AG09309 (cell line): ENCODE measurements around the gene IL34.

Source experiments
- DNase-seq: peaks from one replicate; pipeline ENCODE4 v3.0.0-alpha.2; 2010; ENCODE audit warnings: low read depth
- H3K4me3 ChIP-seq: 2 replicates; pipeline ENCODE4 v1.5.1; 2011; ENCODE audit warnings: mild to moderate bottlenecking, low read depth, low read length, moderate library complexity; ENCODE audit not compliant: control insufficient read depth
- TF ChIP-seq, protein P1 (sequence below): IDR thresholded peaks from 2 replicates; pipeline ENCODE4 v1.5.1; 2011; ENCODE audit warnings: mild to moderate bottlenecking, low read depth, low read length, inconsistent platforms; ENCODE audit not compliant: insufficient read depth, control insufficient read depth; ENCODE audit errors: missing control alignments

Gene IL34

DNA sequence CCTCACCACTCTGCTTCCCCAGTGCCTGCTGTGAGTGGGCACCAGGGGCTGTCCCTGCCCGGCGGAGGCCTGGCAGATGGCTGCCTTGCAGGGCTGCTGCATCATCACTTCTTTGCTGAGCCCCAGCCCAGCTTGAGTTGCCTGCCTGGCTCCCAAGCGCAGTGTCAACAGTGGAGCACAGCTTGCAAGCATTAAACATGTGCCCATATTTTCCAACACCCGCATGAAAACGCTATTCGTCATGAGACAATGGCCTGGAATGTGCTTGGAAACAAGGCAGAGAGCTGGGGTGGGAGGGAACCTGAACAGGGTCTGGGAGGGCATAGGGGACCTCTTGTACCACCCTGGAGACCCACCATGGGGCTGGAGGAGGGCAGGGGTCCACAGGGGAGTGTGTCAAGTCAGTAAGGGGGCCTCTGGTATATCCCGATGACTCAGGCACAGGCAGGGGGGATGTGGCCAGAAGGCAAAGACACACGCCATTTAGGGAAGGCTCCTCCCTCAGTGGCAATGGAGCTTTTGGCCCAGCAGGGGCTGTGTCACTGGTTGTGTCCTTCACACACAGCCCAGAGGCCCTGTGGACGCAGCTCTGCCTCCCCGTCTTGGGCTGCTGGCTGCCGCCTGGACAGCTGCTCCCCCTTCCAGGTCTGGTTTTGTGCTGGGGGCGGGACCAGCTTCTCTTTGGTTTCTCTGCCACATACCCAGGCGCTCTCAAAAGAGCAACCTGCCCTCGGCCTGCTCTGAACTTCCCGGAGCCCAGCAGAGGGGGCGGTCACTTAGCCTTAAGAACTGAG is 56.9 kb downstream of the IL34 start:
- TF ChIP-seq, protein P1, sequence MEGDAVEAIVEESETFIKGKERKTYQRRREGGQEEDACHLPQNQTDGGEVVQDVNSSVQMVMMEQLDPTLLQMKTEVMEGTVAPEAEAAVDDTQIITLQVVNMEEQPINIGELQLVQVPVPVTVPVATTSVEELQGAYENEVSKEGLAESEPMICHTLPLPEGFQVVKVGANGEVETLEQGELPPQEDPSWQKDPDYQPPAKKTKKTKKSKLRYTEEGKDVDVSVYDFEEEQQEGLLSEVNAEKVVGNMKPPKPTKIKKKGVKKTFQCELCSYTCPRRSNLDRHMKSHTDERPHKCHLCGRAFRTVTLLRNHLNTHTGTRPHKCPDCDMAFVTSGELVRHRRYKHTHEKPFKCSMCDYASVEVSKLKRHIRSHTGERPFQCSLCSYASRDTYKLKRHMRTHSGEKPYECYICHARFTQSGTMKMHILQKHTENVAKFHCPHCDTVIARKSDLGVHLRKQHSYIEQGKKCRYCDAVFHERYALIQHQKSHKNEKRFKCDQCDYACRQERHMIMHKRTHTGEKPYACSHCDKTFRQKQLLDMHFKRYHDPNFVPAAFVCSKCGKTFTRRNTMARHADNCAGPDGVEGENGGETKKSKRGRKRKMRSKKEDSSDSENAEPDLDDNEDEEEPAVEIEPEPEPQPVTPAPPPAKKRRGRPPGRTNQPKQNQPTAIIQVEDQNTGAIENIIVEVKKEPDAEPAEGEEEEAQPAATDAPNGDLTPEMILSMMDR, result peak; percentile 64
- no peak overlapping the region for H3K4me3 ChIP-seq
- DNase-seq, result peak; percentile 91

GRCh38 chr16:70703835-70704381 is 57.5 kb downstream of the IL34 start:
- DNase-seq, result no peak
- no peak overlapping the region for H3K4me3 ChIP-seq
- TF ChIP-seq, protein P1, result no peak

DNA sequence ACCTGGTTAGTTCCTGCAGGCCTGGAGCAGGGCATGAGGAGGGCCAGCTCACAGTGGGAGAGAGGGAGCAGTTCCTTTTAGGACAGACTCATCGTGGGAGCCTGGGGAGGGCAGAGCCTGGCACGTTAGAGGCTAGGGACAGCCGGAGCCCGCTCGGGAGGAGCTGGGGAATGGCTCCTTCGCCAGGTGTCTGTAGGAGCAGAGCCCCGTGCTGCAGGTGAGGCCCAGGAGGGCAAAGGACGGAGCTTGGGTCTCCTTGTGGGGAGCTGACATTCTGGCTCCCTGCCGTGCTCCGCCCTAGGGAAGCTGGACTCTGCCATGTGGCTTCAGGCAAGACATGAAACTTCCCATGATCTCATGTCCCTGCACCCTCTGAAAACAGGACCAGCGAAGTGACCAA is 58.2 kb downstream of the IL34 start:
- DNase-seq, result no peak
- TF ChIP-seq, protein P1, result no peak
- H3K4me3 ChIP-seq, result no peak overlapping the region

DNA sequence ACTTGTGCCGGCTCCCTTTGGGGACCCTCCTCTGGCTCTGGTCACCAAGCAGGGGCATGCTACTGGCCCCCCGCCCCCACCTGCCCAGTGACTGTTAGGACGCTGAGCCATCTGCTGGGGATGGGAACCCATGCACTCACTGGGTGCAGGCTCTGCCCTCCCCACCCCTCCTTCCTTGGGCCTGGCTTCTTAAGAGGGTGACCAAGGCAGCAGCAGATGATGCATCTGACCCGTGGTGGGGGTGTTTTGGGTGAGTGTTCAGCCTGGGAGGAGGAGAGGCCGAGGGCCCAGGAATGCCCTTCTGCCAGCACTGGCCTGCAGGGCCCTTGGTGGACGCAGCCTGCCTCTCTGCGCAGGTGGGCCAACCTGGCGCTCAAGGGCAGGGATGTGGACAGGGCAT is 58.7 kb downstream of the IL34 start:
- TF ChIP-seq, protein P1, result no peak
- DNase-seq, result peak; percentile 20
- H3K4me3 ChIP-seq, result no peak overlapping the region

- H3K4me3 ChIP-seq, result no peak overlapping the region
- TF ChIP-seq, protein P1, result no peak
- DNase-seq, result peak; percentile 92
Observed at GRCh38 chr16:70706948-70707465, 60.6 kb downstream of the IL34 start.

- TF ChIP-seq, protein P1, result no peak
- no peak overlapping the region for H3K4me3 ChIP-seq
- DNase-seq, result no peak
Observed at GRCh38 chr16:70708366-70709246, 62.2 kb downstream of the IL34 start.
